Hematopoietic multipotent progenitor cell treated with erythropoietin and hydrocortisone succinate and interleukin-3 and kit ligand, for 8 days (in vitro differentiated cells): ENCODE data around the gene TBC1D3C.
"Not testable (repeated sequence)": the region's sequence is repeated elsewhere in the genome, so short reads cannot be mapped to it uniquely, and the experiment has no call there.

ENCODE experiments used
- DNase-seq: peaks from one replicate; pipeline ENCODE4 v3.0.0-alpha.2; 2015

Gene TBC1D3C

DNA sequence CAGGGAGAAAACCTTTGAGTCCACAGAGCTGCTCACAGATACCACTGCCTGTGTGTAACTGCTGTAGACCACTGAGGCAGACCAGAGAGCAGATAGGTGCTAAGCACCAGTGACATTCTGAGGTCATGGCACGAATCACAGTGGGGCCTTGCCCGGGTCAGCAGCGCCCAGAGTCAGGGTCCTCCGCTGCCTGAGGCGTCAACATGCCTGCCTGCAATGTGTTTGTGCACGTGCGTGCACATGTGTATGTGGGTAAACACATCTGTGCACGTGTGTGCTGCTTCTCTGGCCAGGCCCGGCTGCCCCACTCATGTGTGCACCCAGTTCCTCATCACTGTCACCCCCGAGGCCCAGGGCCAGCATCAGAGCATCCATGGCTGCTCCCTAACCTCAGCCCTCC lies at the start of gene TBC1D3C:
Gene TBC1D3C (minus strand): TSS at position 101 of the 400 bp plus-strand sequence. CDS start 1,568 bp downstream, outside the sequence.
- not testable (repeated sequence) for DNase-seq

GRCh38 chr17:38099262-38099661 lies 30.8 kb upstream of the TBC1D3C start:
- DNase-seq: not testable (repeated sequence)

DNA sequence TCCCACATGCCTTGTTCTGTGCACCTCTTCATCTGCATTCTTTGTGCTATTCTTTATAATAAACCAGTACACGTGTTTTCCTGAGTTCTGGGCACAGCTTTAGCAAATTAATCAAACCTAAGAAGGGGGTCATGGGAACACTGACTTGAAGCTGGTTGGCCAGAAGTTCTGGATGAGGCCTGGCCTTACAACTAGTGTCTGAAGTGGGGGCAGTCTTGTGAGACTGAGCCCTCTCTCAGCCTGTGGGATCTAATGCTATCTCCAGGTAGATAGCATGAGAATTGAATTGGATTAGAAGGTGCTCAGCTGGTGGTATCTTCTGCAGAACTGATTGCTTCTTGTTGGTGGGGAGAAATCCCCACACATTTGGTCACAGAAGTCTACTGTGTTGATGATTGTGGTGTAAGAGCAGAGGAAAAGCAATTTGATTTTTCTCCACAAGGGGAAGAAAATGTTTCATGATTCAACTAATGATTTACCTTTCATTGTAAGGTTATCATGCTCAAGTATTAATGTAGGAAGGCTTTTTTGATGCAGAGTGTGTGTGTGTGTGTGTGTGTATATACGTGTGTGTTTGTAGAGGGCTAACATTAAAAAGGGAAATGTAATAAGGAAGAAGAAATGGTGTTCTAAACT lies 25.7 kb upstream of the TBC1D3C start:
- not testable (repeated sequence) for DNase-seq

DNA sequence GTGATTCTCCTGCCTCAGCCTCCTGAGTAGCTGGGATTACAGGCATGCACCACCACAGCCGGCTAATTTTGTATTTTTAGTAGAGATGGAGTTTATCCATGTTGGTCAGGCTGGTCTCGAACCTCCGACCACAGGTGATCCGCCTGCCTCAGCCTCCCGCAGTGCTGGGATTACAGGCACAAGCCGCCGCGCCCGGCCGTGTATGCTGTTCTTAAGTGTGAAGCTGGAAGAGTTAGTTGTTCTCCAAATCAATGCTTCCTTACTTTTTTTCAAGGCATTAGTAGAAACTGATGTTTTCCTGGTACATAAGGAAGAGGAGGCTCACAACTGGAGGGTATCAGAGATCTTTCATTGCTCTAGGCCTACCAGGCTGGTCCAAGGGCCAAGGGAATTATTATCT lies 19.7 kb upstream of the TBC1D3C start:
- DNase-seq: not testable (repeated sequence)

GRCh38 chr17:38087344-38087743 lies 18.9 kb upstream of the TBC1D3C start:
- not testable (repeated sequence) for DNase-seq
